ENCODE data around the gene IGFLR1.

- TF ChIP-seq, protein P1, sequence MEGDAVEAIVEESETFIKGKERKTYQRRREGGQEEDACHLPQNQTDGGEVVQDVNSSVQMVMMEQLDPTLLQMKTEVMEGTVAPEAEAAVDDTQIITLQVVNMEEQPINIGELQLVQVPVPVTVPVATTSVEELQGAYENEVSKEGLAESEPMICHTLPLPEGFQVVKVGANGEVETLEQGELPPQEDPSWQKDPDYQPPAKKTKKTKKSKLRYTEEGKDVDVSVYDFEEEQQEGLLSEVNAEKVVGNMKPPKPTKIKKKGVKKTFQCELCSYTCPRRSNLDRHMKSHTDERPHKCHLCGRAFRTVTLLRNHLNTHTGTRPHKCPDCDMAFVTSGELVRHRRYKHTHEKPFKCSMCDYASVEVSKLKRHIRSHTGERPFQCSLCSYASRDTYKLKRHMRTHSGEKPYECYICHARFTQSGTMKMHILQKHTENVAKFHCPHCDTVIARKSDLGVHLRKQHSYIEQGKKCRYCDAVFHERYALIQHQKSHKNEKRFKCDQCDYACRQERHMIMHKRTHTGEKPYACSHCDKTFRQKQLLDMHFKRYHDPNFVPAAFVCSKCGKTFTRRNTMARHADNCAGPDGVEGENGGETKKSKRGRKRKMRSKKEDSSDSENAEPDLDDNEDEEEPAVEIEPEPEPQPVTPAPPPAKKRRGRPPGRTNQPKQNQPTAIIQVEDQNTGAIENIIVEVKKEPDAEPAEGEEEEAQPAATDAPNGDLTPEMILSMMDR (IDR thresholded peaks at IDR 0.05): no peak
- TF ChIP-seq RAD21 (IDR thresholded peaks at IDR 0.05; ENCODE audit: low read length) (no peak), FOXM1 (IDR thresholded peaks at IDR 0.05; ENCODE audit: low read depth) (no peak), TCF12 (IDR thresholded peaks at IDR 0.05) (no peak), MEF2A (IDR thresholded peaks at IDR 0.05; ENCODE audit: borderline replicate concordance, low read depth) (no peak), CHD2 (IDR thresholded peaks at IDR 0.05; ENCODE audit: low read length, partially characterized antibody) (no peak), REST (IDR thresholded peaks at IDR 0.05; ENCODE audit: low read depth, low read length) (no peak), RFX5 (IDR thresholded peaks at IDR 0.05; ENCODE audit: low read length) (no peak), GATA2 (CRISPR knock-in tag; IDR thresholded peaks at IDR 0.05) (no peak), MAX (IDR thresholded peaks at IDR 0.05; ENCODE audit: low read depth) (no peak), SIN3A (IDR thresholded peaks at IDR 0.05; ENCODE audit: borderline replicate concordance, low read depth, low read length) (no peak)
- TF ChIP-seq, protein P2, sequence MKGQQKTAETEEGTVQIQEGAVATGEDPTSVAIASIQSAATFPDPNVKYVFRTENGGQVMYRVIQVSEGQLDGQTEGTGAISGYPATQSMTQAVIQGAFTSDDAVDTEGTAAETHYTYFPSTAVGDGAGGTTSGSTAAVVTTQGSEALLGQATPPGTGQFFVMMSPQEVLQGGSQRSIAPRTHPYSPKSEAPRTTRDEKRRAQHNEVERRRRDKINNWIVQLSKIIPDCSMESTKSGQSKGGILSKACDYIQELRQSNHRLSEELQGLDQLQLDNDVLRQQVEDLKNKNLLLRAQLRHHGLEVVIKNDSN (IDR thresholded peaks at IDR 0.05; ENCODE audit: borderline replicate concordance, low read depth): no peak
Measured at GRCh38 chr19:35775046-35775297, 32.7 kb upstream of the IGFLR1 start.
